GM21515 (cell line): ENCODE measurements around the gene IRGQ.
"Not testable (repeated sequence)": the region's sequence is repeated elsewhere in the genome, so short reads cannot be mapped to it uniquely, and the experiment has no call there.

Source experiments
- ATAC-seq: cut with Tn5 transposase; IDR thresholded peaks from one replicate; pipeline ENCODE4 v1.9.1; 2021; ENCODE audit not compliant: unreplicated experiment

Gene IRGQ

GRCh38 chr19:43599635-43600295, 3.8 kb upstream of the IRGQ start:
- ATAC-seq: no peak

GRCh38 chr19:43598445-43599240, 2.7 kb upstream of the IRGQ start:
- no peak for ATAC-seq

- no peak for ATAC-seq
These were observed 1.9 kb upstream of the IRGQ start for GRCh38 chr19:43597876-43598275.

GRCh38 chr19:43596842-43597461, 1.0 kb upstream of the IRGQ start:
- ATAC-seq: no peak

- peak; percentile 7 for ATAC-seq
These were observed 332 bp downstream of the IRGQ start for GRCh38 chr19:43595605-43595998.

DNA sequence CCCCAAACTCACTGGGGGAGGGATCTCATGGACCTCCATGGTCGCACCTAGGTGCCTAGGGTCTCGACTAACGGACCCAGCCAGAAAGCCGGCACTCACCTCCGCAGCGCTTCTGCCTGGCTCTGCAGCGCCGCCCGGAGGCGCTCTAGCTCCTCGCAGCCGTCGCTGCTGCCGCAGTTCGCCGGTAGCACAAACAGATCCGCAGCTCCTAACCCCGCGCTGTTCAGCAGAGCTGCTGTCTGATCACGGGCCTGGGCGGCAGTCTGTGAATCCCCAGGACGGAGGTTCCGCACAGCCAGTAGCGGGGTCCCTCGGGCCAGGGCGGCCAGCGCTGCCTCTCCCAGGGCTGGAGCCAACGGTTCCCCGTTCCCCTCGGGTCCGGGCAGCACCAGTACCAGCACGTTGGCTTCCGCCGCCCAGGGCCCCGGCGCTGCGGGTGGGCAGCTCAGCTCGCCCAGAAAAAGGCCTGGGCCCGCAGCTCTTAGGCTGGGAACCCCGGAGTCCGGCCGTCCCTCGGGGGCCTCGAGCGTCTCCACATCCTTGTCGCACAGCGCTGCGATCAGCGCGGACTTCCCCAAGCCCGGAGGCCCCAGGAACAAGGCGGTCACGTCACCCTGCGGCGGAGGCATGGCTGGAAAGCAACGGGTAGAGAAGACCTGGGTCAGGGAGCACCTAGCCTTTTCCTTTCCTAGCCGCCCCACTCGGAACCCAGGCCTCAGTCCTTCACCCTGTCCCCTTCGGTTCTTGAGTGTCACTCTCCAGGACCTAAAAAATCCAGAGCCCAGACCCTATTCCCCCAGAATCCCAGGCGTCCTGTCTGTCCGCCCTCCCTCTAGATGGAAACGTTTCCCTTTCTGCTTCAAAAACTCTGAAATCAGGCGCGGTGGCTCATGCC, 977 bp downstream of the IRGQ start:
- no peak for ATAC-seq

DNA sequence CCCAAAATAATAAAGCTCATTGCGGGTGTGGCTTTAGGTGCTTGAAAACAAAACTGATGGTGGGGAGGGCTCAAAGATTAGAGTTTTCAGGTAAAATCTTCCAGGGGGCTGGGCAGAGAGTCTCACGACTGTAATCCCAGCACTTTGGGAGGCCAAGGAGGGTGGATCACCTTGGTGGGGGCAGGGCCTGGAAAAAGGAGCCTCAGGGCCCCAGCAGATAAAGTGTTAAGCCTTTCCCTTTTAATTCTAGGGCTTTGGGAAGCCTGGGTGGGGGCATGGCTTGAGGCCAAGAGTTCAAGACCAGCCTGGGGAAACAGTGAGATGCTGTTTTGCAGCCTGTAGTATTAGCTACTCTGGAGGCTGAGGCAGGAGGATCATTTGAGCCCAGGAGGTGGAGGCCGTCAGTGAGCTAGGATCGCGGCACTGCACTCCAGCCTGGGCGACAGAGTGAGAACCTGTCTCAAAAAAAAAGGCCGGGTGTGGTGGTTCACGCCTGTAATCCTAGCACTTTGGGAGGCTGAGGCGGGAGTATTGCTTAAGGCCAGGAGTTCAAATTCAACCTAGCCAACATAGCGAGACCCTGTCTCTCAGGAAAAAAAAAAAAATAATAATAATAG, 1.7 kb downstream of the IRGQ start:
- ATAC-seq: no peak

DNA sequence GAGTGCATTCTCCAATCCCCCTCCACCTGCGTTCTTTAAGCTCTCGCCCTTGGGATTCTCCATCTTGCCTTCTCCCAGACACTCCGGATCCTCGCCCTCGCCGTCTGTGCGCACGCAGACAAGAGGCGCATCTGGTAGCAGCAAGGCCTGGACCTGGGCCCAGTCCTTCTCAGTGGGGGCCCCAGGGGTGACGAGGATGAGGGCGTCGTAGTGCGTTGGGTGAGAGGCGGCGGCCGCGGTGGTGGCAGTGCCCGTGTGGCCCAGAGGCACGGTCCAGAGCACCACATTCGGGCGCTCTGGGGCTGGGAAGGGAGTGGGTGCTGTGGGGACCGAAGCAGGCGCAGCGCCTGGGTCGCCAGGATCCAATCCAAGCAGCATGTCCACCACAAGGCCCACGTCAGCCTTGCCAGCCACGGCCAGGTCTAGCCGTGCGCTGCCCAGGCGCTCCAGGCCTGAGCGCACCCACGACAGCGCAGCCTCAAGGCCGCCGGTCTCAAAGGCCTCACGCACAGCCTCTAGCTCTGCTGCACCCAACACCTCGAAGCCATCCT, 3.1 kb downstream of the IRGQ start:
- no peak for ATAC-seq

DNA sequence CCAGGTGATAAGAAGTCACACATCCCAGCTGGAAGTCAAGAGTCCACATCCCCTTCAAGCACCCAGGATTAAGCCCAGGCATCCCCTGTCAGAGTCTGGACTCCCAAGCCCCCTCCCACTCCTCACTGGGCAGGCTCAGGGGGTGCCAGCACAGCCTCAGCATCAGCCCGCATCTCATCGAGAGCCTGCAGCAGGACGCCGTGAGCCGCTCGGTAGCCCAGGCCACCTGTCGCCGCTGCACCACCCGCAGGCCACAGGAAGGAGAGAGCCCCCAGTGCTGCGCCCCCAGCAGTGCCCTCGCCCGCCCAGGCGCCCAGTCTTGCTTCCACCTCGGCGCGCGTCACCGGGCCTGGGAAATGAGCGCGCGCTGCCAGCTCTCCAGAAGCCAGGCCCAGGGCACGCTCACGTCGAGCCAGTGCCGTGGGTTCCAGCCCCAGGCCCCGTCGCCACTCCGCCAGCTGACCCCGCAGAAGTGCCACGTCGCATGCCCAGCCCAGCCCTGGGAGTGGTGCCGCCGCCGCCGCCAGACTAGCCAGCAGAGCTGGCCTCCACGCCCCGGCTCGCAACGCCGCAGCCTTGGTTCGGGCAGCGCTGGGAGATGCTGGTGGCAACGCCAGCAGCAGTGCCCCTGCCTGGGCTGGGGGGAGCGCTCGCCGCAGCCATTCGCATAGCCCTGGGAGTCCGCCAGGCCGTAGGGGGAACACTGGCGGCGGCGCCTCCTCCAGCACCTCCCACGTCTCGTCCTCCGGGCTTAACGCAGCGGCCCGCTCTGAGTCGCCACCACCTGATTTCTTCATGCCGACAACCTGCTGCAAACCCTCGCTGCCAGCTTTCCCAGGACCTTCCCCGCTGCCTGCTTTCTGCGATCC, 3.8 kb downstream of the IRGQ start:
- ATAC-seq: no peak

DNA sequence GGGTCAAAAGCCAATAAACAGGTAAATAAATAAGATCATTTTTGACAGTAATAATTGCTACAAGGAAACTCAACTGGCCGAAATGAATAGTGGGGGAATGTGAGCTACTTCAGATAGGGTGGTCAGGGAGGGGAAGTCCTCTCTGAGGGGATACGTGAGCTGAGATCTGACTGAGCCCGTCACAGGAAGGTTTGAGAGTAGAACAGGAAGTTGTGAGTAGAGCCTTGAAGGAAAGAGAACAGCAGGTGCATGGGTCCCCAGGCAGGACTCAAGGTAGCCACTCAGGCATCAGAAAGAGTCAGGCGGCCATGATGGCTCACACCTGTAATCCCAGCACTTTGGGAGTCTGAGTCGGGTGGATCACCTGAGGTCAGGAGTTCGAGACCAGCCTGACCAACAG, 6.3 kb downstream of the IRGQ start:
- ATAC-seq: no peak

DNA sequence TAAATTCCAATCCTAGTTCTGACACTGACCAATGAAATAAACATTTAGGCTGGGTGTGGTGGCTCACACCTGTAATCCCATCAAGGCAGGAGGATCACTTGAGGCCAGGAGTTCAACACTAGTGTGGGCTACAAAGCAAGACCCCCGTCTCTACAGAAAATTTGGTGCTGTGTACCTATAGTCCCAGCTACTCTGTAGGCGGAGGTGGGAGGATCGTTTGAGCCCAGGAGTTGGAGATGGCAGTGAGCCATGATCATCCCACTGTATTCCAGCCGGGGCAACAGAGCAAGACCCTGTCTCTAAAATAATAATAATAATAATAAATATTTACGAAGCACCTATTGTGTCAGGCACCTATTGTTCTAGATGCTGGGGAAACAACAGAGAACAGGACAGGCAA, 6.7 kb downstream of the IRGQ start:
- ATAC-seq: no peak

DNA sequence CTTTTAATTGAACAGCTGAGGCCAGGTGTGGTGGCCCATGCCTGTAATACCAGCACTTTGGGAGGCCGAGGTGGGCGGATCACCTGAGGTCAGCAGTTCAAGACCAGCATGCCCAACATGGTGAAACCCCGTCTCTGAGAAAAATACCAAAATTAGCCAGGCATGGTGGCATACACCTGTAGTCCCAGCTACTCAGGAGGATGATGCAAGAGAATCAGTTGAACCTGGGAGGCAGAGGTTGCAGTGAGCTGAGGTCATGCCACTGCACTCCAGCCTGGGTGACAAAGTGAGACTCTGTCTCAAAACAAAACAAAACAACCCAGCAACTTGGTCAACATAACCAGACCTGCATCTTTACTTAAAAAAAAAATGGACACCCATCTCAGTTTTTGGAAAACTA, 8.9 kb downstream of the IRGQ start:
- ATAC-seq: not testable (repeated sequence)

- no peak for ATAC-seq
These were observed 9.6 kb downstream of the IRGQ start for GRCh38 chr19:43586346-43586745.

- no peak for ATAC-seq
These were observed 11.4 kb downstream of the IRGQ start for GRCh38 chr19:43584484-43584883.

GRCh38 chr19:43582495-43582894, 13.4 kb downstream of the IRGQ start:
- no peak for ATAC-seq

- ATAC-seq: no peak
These were observed 14.5 kb downstream of the IRGQ start for GRCh38 chr19:43581467-43581866.

GRCh38 chr19:43578787-43579186, 17.1 kb downstream of the IRGQ start:
- ATAC-seq: no peak

DNA sequence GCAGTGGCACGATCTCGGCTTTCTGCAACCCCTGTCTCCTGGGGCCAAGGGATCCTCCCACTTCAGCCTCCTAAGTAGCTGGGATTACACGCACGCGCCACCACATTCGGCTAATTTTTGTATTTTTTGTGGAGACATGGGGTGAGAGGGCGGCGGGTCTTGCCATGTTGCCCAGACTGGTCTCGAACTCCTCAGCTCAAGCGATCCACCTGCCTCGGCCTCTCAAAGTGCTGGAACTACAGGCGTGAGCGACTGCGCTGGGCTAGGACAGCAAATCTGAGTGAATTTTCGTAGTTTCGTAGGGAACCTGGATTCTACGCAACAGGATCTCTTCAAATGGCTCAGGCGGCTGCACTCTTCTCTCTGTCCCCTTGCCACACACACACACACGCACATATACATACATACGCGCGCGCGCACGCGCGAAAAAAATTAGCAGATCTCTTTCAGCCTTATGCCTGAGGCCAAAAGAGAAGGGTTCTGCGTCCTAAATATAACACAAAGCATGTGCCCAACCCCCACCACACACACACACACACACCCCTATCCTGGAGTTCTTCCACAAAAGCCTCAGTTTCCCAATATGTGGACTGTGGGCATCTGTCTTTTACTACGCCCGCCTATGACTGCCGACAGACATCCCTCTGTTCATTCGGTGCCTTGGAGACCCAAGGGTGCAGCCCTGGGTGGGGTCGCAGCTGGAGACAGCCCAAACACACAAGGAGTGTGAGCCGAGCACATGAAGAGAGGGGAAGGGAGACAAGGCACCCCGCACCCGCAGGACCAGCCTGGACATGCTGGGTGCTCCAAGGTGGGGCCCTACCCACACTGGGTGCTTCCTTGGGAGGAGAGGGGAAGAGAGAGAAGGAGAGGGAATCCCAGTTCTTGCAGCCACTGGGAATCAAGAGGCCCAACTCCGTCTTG, 19.7 kb downstream of the IRGQ start:
- no peak for ATAC-seq
